Breast epithelium (tissue), 4 donors: ENCODE measurements around the gene GPC6. TPM values are rescaled to one million over a fixed set of nuclear protein-coding genes. Genes with fewer than 3 reads are reported as not detected.

Experiments
- DNase-seq, 2 donors: peaks; one replicate each; pipeline ENCODE4 v3.0.0-alpha.2; 2019; ENCODE audit warnings: low spot score in 2 of 2
- H3K27ac ChIP-seq, 2 donors: fragments of 200-600 bp; sonication (generic) in 1 of 2; one replicate each; pipeline ENCODE4 v1.5.1; 2016 to 2019; ENCODE audit warnings: mild to moderate bottlenecking in 1 of 2
- H3K27me3 ChIP-seq, 2 donors: fragments of 200-600 bp; sonication (generic) in 1 of 2; one replicate each; pipeline versions ENCODE4 v1.5.1 to v1.6.0; 2017 to 2019; ENCODE audit warnings: control low read depth in 1 of 2, mild to moderate bottlenecking in 1 of 2
- H3K36me3 ChIP-seq: fragments of 200-600 bp; one replicate; pipeline ENCODE4 v1.5.1; 2019
- H3K4me1 ChIP-seq, 2 donors: fragments of 200-600 bp; sonication (generic); one replicate each; pipeline ENCODE4 v1.5.1; 2016 to 2019; ENCODE audit warnings: control low read depth in 1 of 2
- H3K4me3 ChIP-seq, 3 donors: fragments of 200-600 bp; sonication (generic); 1 replicate in 2 of 3; 2 replicates in 1 of 3; pipeline ENCODE4 v1.5.1; 2016 to 2019; ENCODE audit warnings: mild to moderate bottlenecking in 3 of 3, moderate library complexity in 2 of 3
- H3K9me3 ChIP-seq, 2 donors: fragments of 200-600 bp; sonication (generic) in 1 of 2; one replicate each; pipeline ENCODE4 v1.5.1; 2016 to 2019; ENCODE audit warnings: control low read depth in 1 of 2
- CTCF ChIP-seq, 3 donors: fragments of 450-650 bp; IDR thresholded peaks; one replicate each; pipeline ENCODE4 v1.5.1; 2016 to 2017; ENCODE audit warnings: antibody characterized with exemption in 3 of 3, mild to moderate bottlenecking in 3 of 3, moderate library complexity in 3 of 3
- POLR2A ChIP-seq: fragments of 450-650 bp; IDR thresholded peaks from one replicate; pipeline ENCODE4 v1.6.1; 2016; ENCODE audit warnings: antibody characterized with exemption, mild to moderate bottlenecking, moderate library complexity
- POLR2AphosphoS5 ChIP-seq, 3 donors: sonication (generic); formaldehyde crosslinking; IDR thresholded peaks; one replicate each; pipeline ENCODE4 v1.6.1; 2017; ENCODE audit warnings: antibody characterized with exemption in 3 of 3
- intact Hi-C: fragments of 100-400 bp; cut with DNase I; formaldehyde crosslinking; loops from one replicate; pipeline ENCODE4 v1.15.1; 2023; ENCODE audit warnings: low total_unique reads
- total RNA-seq, 3 donors: library from RNA; depleted of rRNA; stranded (reverse); fragments of >200 nt; gene quantifications; one replicate each; pipeline ENCODE4 v1.1.0, GENCODE V29; 2016

The GPC6 gene
- total RNA-seq, 3 donors from 2014 or later, result 3.5 to 44.0 (median 4.9) TPM

GRCh38 chr13:93279982-93280381 lies 53.4 kb downstream of the GPC6 start:
- TF ChIP-seq POLR2A, result no peak
- DNase-seq, result no peak
- Histone ChIP-seq H3K36me3 (no peaks in the 10 kb centered on the region), H3K4me1 (no peaks in the 10 kb centered on the region), H3K27ac (no peak overlapping the region), H3K9me3 (no peaks in the 10 kb centered on the region), H3K4me3 (no peak overlapping the region), H3K27me3 (no peaks in the 10 kb centered on the region)
- intact Hi-C loops, result no loop called here

GRCh38 chr13:93280688-93281087 lies 54.1 kb downstream of the GPC6 start:
- H3K27ac ChIP-seq, result no peak overlapping the region
- DNase-seq, result no peak
- intact Hi-C loops, result no loop called here
- TF ChIP-seq POLR2A, result no peak
- no peak for TF ChIP-seq POLR2AphosphoS5 (IDR thresholded peaks at IDR 0.05)
- no peak for TF ChIP-seq CTCF (IDR thresholded peaks at IDR 0.05)
- no peaks in the 10 kb centered on the region for H3K4me1 ChIP-seq
- no peaks in the 10 kb centered on the region for H3K9me3 ChIP-seq
- H3K4me3 ChIP-seq, result no peak overlapping the region
- no peaks in the 10 kb centered on the region for H3K36me3 ChIP-seq
- H3K27me3 ChIP-seq, result no peaks in the 10 kb centered on the region

- Histone ChIP-seq H3K27me3 (no peaks in the 10 kb centered on the region), H3K9me3 (no peaks in the 10 kb centered on the region), H3K27ac (no peak overlapping the region), H3K4me1 (no peaks in the 10 kb centered on the region), H3K36me3 (no peaks in the 10 kb centered on the region), H3K4me3 (no peak overlapping the region)
- TF ChIP-seq POLR2A (no peak), POLR2AphosphoS5 (IDR thresholded peaks at IDR 0.05) (no peak), CTCF (IDR thresholded peaks at IDR 0.05) (no peak)
- intact Hi-C loops, result no loop called here
- no peak for DNase-seq
Observed at GRCh38 chr13:93283255-93283654, 56.6 kb downstream of the GPC6 start.

- TF ChIP-seq POLR2AphosphoS5 (IDR thresholded peaks at IDR 0.05), result no peak
- intact Hi-C loops, result no loop called here
- Histone ChIP-seq H3K36me3 (no peaks in the 10 kb centered on the region), H3K27ac (no peak overlapping the region), H3K4me3 (no peak overlapping the region), H3K9me3 (no peaks in the 10 kb centered on the region), H3K27me3 (no peaks in the 10 kb centered on the region), H3K4me1 (no peaks in the 10 kb centered on the region)
- DNase-seq, result no peak
Observed at GRCh38 chr13:93284064-93284463, 57.5 kb downstream of the GPC6 start.

- Histone ChIP-seq H3K4me3 (no peak overlapping the region), H3K27me3 (no peaks in the 10 kb centered on the region), H3K9me3 (no peaks in the 10 kb centered on the region), H3K4me1 (no peaks in the 10 kb centered on the region), H3K27ac (no peak overlapping the region), H3K36me3 (no peaks in the 10 kb centered on the region)
- no peak for DNase-seq
- intact Hi-C loops, result no loop called here
- TF ChIP-seq CTCF (IDR thresholded peaks at IDR 0.05) (no peak), POLR2A (no peak), POLR2AphosphoS5 (IDR thresholded peaks at IDR 0.05) (no peak)
Observed at GRCh38 chr13:93286047-93286446, 59.4 kb downstream of the GPC6 start.

GRCh38 chr13:93289053-93289452 lies 62.4 kb downstream of the GPC6 start:
- Histone ChIP-seq H3K9me3 (no peaks in the 10 kb centered on the region), H3K4me1 (no peaks in the 10 kb centered on the region), H3K27me3 (no peaks in the 10 kb centered on the region), H3K4me3 (no peak overlapping the region), H3K36me3 (no peaks in the 10 kb centered on the region), H3K27ac (no peak overlapping the region)
- no peak for TF ChIP-seq CTCF (IDR thresholded peaks at IDR 0.05)
- no peak for TF ChIP-seq POLR2AphosphoS5 (IDR thresholded peaks at IDR 0.05)
- no peak for TF ChIP-seq POLR2A
- intact Hi-C loops, result no loop called here
- no peak for DNase-seq
